NCI-H526 (cell line): ENCODE data around the gene PVALB.
"Not testable (repeated sequence)": the region's sequence is repeated elsewhere in the genome, so short reads cannot be mapped to it uniquely, and the experiment has no call there.

Source experiments
- DNase-seq, 2 experiments: peaks; one replicate each; lab custom pipeline; 2025; lab: John Stamatoyannopoulos, UW

The PVALB gene

DNA sequence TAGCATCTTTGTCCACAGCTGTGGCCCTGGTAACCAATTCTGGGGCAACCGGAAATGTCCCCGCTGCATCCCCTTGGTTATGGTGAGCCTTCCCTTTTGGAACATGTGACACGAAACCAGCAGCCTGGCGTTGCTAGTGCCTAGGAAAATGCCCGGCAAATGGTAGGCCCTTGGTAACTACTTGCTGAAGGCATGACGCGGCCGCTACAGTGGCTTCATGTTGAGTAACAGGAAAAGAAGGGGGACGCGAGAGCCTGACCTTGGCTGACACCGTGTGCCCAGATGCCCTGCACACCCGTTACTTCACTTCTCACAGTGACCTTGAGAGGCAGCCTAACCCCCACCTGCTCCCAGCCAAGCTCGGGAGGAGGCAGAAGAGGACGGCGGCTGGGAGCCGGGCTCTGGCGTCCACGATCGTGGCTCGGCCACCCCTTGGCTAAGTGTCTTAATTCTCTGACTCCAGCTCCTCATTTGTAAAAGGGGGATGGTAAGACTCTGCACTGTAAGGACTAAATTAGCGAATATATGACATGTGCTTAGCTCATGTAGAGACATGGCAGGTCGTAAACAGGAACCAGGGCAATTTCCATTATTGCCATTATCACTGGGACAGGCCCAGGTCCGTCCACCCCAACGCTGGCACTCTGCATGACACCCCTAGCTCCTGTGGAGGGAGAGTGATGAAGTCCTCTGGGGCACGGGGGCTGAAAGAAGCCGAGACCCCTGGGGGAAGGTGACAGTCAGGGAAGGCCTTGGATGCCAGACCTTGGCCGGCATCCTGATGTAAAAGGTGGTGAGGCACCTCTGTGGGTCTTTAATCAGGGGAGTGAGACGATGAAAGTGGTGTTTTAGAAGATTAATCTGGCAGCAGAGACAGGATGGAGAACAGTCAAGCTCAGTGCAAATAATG lies 59.8 kb downstream of the PVALB start:
- no peak for DNase-seq

DNA sequence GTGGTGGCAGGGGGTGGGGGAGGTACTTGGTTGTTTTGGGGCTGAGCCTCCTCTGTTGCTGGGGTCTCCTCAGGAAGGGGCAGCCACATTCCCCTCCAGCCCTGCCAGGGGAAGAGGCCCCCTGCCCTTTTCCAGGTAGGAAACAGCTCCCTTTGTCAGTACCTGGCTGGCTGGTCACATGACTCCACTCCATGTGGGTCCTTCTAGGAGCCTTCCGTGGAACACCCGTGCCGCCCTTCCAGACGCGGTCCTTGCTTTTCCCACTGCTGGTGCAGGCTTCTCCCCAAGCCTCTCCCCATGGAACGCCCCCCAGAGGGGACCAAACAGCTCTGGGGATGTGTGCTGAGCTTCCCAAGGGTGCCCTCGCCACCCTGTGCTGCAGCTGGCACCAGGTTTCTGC lies 60.8 kb downstream of the PVALB start:
- DNase-seq: no peak

GRCh38 chr22:36755316-36755715 lies 61.5 kb downstream of the PVALB start:
- DNase-seq: no peak

- not testable (repeated sequence) for DNase-seq
These were observed 62.0 kb downstream of the PVALB start for GRCh38 chr22:36754881-36755280.

DNA sequence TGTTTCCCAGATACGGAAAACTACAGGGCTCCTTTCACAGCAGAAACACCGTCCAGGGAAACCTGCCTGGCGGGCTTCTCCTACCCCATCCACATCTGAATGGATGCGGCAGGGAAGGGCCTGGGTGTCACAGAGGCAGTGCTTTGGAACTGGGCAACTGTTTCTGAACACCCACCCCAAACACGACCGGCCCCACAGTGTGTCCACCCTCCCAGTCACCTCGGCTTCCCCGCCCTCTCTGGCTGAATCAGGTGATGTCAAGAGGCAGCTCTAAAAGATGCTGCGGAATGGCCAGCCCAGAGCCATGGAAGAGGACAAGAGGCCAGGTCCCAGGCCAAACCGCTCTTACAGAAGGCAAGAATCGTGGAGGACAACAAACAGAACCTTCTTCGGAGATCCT lies 62.9 kb downstream of the PVALB start:
- no peak for DNase-seq

- DNase-seq: no peak
These were observed 63.6 kb downstream of the PVALB start for GRCh38 chr22:36753120-36753802.
